ENCODE measurements around the gene PITPNM2.
A peak's percentile ranks its signal among the peaks of the same experiment; 100 is the strongest.

Gene PITPNM2

GRCh38 chr12:123150744-123151456 lies at the start of gene PITPNM2:
TSS of gene PITPNM2 (minus strand) at chr12:123151090. CDS start at chr12:123034590, 116,500 bp downstream.
- peak in 1 of 2 donors; percentile 48 for DNase-seq (ENCODE audit: low read depth in 2 of 2)

DNA sequence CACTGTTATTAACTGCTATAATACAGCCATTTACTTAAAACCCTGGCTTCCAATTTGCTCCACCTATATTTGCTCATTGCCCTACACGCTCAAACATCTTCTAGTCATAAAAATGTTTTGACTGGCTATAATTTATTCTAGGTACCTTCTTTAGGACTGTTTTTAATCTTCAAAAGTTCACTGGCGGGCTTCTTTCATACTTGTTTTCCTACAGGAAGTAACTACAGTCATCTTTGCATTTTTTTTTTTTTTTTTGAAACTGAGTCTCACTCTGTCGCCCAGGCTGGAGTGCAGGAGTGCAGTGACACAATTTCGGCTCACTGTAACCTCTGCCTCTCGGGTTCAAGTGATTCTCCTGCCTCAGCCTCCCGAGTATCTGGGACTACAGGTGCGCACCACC lies 49.5 kb upstream of the PITPNM2 start:
- no peak for DNase-seq (ENCODE audit: low read depth in 2 of 2)

GRCh38 chr12:123199936-123200335 lies 49.0 kb upstream of the PITPNM2 start:
- no peak for DNase-seq (ENCODE audit: low read depth in 2 of 2)

DNA sequence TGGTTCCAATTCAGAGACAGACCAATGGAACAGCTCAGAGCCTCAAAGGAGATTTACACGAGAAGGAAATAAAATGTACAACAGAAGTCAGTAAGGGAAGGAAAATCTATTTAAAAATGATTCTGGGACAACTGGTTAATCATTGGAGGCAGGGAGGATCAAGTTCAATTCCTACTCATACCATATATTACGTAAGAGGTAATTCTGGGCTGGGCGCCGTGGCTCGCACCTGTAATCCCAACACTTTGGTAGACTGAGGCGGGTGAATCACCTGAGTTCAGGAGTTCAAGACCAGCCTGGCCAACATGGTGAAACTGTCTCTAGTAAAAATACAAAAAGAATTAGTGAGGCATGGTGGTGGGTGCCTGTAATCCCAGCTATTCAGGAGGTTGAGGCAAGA lies 36.7 kb upstream of the PITPNM2 start:
- no peak for DNase-seq (ENCODE audit: low read depth in 2 of 2)

DNA sequence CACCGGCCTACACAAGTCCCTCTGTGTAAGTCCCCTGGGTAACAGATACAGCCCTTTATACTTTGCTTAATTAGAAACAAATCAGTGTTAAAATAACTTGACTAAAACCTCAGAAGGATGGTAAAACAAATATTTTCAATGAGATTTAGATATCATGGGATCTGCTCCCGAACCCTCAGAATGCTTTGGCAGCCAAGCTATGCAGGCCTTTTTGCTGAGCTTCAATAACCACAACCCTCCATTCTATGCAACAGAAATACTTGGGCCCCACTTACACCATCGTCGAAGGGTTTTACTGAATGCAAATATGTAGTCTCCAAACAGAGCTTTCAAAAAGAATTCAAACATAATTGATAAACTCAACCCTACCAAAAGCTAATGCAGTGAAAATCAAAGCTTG lies 29.3 kb upstream of the PITPNM2 start:
- DNase-seq (ENCODE audit: low read depth in 2 of 2), result no peak

- DNase-seq (ENCODE audit: low read depth in 2 of 2), result no peak
These were observed 21.1 kb upstream of the PITPNM2 start for GRCh38 chr12:123171967-123172366.

DNA sequence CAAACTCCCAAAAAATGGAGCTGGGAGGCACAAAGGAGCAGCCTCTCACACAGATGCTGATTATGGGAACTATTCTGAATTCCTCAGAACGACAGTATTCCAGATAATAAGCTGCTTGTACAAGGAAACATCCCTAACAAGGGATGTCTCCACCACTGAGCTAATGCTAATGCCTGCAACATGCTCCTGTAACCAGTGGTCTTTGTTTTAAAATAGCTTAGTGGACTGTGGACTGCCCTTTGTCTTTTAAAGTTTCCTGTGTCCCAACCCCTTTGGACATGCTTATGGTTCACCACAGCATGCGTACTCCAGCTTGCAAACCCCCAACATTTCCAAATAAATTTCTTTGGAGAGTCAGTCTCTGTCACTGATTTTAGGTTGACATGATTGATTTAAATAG lies 16.4 kb upstream of the PITPNM2 start:
- DNase-seq (ENCODE audit: low read depth in 2 of 2), result no peak

- no peak for DNase-seq (ENCODE audit: low read depth in 2 of 2)
These were observed 14.6 kb upstream of the PITPNM2 start for GRCh38 chr12:123165537-123165936.

DNA sequence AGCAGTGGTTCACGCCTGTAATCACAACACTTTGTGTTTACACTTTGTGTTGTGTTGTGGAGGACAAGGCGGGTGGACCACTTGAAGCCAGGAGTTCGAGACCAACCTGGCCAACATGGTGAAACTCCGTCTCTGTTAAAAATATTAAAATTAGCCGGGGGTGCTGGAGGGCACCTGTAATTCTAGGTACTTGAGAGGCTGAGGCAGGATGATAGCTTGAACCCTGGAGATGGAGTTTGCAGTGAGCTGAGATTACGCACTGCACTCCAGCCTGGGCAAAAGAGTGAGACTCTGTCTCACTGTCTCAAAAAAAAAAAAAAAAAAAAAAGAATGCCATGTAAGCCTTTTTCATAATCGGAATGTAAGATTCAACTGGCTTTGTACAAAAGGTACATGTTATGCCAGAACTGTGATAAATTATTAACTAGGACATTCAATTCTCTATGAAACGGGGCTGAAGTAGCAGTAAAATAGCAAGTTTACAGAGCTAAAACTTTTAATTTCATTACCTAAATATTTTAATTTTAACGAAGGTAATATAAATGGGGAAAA lies 13.9 kb upstream of the PITPNM2 start:
- no peak for DNase-seq (ENCODE audit: low read depth in 2 of 2)

- DNase-seq (ENCODE audit: low read depth in 2 of 2), result no peak
These were observed 13.3 kb upstream of the PITPNM2 start for GRCh38 chr12:123164222-123164621.

DNA sequence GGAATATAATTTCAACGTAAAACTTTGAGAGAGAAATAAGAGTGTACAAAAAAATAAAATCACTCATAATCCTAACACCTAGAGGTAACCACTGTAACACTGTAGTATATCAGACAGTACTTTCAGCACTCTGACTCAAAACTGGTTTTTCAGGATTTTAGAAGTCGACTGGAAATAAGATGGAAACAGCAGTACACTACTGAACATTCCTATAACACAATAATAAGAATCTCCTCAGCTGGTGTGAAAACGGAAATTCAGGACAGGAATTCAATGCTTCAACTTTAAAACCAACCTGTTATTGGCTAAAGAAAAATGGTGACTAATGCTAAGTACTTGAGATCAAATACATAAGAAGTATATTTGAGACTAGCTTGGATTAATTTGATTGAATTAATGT lies 12.3 kb upstream of the PITPNM2 start:
- DNase-seq (ENCODE audit: low read depth in 2 of 2), result no peak

GRCh38 chr12:123160801-123161487 lies 10.1 kb upstream of the PITPNM2 start:
- DNase-seq (ENCODE audit: low read depth in 2 of 2), result no peak

DNA sequence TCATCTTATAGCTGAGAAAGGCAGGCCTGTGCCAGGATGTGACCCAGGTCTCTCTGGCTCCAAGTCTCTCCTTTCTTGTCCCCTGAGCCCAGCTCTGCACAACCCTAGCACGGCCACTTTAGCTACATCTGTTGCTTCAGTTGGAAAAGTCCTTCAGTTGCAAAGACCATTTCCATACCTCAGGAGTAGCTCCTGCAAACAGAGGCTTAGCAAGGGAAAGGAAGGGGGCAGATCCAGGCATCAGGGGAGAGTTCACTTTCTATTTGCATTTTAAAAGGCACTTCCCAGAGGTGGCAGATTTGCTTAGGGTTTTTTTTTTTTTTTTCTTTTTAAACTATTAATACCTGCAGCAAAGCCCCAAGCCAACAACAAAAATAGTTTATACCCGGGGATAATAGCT lies 3.0 kb upstream of the PITPNM2 start:
- DNase-seq (ENCODE audit: low read depth in 2 of 2), result no peak

- DNase-seq (ENCODE audit: low read depth in 2 of 2), result no peak
These were observed 1.9 kb upstream of the PITPNM2 start for GRCh38 chr12:123152833-123153232.

DNA sequence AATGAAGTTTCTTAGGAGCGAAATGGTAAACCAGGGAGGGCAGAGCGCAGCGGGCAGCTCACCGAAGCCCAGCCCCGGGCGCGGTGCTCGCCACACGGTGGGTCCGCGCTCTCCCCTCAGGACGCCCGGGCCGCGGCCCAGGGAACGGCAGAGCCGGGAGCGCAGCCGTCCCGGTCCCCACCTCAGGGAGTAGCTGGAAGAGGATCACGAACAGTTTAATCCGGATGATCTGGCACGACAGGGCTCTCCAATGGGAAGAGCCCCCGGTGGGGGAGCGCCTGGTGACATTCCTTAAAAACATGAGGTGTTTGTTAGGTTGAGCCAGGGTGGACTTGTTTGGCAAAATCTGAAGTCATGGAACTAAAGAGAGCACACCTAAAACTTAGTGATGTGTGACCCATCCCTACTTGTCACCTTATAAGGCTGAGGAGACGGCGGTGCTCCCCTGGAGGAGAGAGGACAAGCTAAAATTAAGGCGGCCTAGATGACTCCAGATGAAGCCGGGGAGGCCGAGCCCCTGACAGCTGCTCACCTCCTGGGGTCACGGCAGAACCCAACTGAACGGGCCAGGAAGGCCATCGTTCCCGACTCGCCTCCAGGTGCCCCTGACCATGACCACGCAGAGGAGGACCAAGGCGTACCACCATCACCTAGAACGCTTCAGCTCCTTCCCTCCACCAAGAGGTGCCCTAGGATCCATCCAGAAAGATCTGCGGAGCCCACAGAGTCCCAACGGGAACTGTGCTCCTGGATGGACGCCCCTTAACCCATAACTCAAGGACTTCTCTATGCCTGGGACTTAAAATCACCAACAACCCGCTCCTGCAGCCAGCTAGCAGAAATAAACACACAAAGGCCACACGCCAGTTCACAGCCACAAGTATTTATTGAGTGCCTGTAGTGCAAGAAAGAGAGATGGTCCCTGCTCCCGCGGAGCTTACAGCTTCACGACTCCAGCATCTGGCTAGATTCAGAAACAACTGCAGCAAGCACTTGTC lies 866 bp upstream of the PITPNM2 start:
- no peak for DNase-seq (ENCODE audit: low read depth in 2 of 2)

GRCh38 chr12:123150275-123150743 lies 581 bp downstream of the PITPNM2 start:
- no peak for DNase-seq (ENCODE audit: low read depth in 2 of 2)

GRCh38 chr12:123149501-123150274 lies 1.2 kb downstream of the PITPNM2 start:
- DNase-seq (ENCODE audit: low read depth in 2 of 2), result no peak

DNA sequence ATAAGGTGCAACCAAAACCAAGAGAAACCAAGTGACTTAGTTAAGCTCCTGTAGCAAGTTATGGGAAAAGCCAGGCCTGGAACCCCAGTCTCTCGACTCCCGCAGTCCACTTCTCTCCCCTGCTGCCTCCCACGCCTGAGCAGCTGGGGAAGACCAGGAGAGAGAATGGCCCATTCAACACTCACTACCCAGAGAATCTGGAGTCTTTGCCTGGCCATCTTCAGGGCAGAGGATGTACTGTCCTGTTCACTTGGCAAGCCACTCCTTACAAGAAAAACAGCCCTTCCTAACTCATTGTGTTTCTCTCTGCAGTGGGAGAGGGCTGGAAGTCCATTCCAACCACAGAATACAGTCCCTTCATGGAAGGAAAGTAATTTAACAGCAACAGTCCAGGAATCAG lies 1.8 kb downstream of the PITPNM2 start:
- DNase-seq (ENCODE audit: low read depth in 2 of 2), result no peak

DNA sequence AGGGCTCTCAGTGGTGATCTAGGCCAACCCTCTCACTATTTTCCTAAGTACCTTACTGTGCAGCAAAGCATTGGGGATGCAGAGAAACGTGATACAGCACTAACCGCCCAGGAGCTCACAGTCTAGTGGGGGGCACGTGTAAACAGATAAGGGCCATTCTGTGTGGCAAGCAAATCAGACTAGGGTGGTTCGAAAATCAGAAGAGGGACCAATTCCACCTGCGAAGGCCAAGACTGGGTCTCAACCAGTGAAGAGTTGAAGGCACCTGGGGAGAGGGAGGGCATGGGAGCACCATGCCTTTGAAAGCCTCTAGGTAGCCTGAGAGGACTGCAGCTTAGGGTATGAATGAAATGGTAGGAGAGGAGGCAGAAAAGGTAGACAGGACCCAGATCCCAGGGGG lies 2.2 kb downstream of the PITPNM2 start:
- no peak for DNase-seq (ENCODE audit: low read depth in 2 of 2)

- no peak for DNase-seq (ENCODE audit: low read depth in 2 of 2)
These were observed 2.7 kb downstream of the PITPNM2 start for GRCh38 chr12:123148223-123148622.

- no peak for DNase-seq (ENCODE audit: low read depth in 2 of 2)
These were observed 5.7 kb downstream of the PITPNM2 start for GRCh38 chr12:123145211-123145610.
